ENCODE data around the gene C10orf90.

The C10orf90 gene

DNA sequence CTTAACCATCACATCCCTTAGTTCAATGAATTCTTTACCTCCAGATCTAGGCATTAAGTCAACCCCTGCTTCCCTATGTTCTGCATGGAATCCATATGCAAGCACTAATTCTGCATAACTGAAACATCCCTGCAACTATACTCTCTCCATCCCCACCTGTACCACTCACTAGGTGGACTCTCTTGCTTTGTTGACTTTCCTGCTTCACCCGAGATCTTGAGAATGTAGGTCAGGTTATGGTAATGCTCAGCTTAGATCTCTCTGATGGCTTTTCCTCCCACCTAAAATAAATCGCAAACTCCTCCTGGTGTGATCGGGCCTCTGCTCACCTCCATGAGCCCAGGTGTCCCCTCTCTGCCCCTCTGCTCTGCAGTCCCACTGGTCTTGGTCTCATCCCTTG, 189.8 kb downstream of the C10orf90 start:
- Histone ChIP-seq H3K4me2 (ENCODE audit: low read length) (no peak overlapping the region), H3K4me1 (ENCODE audit: control insufficient read depth, low read length) (no peaks in the 10 kb centered on the region), H3K27me3 (ENCODE audit: control insufficient read depth, low read length) (no peaks in the 10 kb centered on the region), H3K9me2 (replicated peaks; ENCODE audit: control insufficient read depth, low read length) (no peaks in the 10 kb centered on the region), H3K27ac (ENCODE audit: low read depth, low read length) (no peak overlapping the region), H3K79me2 (ENCODE audit: control insufficient read depth, low read length) (no peaks in the 10 kb centered on the region), H3K36me3 (ENCODE audit: control insufficient read depth, low read length) (no peaks in the 10 kb centered on the region), H3K9me3 (ENCODE audit: control insufficient read depth, insufficient read depth, low read length) (no peaks in the 10 kb centered on the region), H3K4me3 (ENCODE audit: low read length) (no peak overlapping the region), H4K20me1 (ENCODE audit: control insufficient read depth, insufficient read depth, low read depth, low read length) (no peaks in the 10 kb centered on the region), H3F3A (ENCODE audit: control insufficient read depth, insufficient read depth) (no peaks in the 10 kb centered on the region)
- TF ChIP-seq, protein P1, sequence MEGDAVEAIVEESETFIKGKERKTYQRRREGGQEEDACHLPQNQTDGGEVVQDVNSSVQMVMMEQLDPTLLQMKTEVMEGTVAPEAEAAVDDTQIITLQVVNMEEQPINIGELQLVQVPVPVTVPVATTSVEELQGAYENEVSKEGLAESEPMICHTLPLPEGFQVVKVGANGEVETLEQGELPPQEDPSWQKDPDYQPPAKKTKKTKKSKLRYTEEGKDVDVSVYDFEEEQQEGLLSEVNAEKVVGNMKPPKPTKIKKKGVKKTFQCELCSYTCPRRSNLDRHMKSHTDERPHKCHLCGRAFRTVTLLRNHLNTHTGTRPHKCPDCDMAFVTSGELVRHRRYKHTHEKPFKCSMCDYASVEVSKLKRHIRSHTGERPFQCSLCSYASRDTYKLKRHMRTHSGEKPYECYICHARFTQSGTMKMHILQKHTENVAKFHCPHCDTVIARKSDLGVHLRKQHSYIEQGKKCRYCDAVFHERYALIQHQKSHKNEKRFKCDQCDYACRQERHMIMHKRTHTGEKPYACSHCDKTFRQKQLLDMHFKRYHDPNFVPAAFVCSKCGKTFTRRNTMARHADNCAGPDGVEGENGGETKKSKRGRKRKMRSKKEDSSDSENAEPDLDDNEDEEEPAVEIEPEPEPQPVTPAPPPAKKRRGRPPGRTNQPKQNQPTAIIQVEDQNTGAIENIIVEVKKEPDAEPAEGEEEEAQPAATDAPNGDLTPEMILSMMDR (IDR thresholded peaks at IDR 0.05; ENCODE audit: low read depth, low read length, poor library complexity, severe bottlenecking), result no peak
- no peak for TF ChIP-seq EZH2phosphoT487 (IDR thresholded peaks at IDR 0.05; ENCODE audit: borderline replicate concordance, low read length)

DNA sequence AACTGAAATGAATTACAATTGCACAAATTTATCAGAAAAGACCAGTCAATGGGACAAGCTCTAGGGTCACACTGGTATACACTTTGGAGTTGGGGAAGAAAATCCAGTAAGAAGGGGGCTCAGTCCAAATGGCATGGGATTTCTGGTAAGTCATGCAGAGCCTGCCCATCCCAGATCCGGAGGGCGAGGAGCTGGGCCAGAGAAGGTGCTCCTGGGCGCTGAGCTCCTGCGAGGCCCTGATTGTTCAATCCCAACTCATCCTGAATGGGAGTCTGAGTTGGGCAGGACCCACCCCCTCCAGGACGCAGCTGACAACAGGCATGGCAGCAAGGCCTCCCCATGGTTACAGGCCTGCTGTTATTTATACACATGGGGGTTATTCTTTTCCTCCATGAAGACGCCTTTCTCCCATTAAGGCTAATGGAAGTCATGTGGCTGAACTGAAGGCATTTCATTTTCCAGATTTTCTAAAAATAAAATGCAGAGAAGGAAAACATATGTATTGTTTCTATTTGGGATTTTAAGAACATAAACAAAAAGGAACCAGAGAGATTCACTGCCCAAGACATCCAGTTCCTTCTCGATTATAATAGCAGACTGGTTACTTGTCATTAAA, 191.1 kb downstream of the C10orf90 start:
- Histone ChIP-seq H3K9me2 (replicated peaks; ENCODE audit: control insufficient read depth, low read length) (no peaks in the 10 kb centered on the region), H3K36me3 (ENCODE audit: control insufficient read depth, low read length) (no peaks in the 10 kb centered on the region), H4K20me1 (ENCODE audit: control insufficient read depth, insufficient read depth, low read depth, low read length) (no peaks in the 10 kb centered on the region), H3K27me3 (ENCODE audit: control insufficient read depth, low read length) (no peaks in the 10 kb centered on the region), H3F3A (ENCODE audit: control insufficient read depth, insufficient read depth) (no peaks in the 10 kb centered on the region), H3K4me2 (ENCODE audit: low read length) (no peak overlapping the region), H3K79me2 (ENCODE audit: control insufficient read depth, low read length) (no peaks in the 10 kb centered on the region), H3K9me3 (ENCODE audit: control insufficient read depth, insufficient read depth, low read length) (no peaks in the 10 kb centered on the region), H3K4me1 (ENCODE audit: control insufficient read depth, low read length) (no peaks in the 10 kb centered on the region), H3K27ac (ENCODE audit: low read depth, low read length) (no peak overlapping the region), H3K4me3 (ENCODE audit: low read length) (no peak overlapping the region)
- TF ChIP-seq EZH2phosphoT487 (IDR thresholded peaks at IDR 0.05; ENCODE audit: borderline replicate concordance, low read length), result no peak
- TF ChIP-seq, protein P1 (IDR thresholded peaks at IDR 0.05; ENCODE audit: low read depth, low read length, poor library complexity, severe bottlenecking), result no peak

DNA sequence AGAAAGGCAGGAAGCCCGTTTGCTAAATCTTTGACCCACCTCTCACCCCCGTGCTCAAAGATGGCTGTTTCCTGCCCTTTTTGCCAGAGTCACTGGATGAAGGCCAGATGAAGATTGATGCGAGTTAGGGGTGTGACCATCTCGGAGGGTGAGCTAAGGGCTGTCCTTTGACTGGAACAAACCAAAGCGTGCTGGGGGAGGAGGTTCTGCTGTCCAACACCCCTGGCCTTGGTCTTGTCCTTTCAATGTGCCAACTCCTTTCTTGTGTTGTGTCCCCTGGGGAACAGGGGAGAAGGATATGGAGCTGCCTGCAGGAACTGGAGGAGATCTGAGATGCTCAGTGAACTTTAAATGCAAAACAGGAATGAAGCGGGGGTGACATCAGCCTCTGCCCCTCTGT, 191.9 kb downstream of the C10orf90 start:
- no peaks in the 10 kb centered on the region for H3K27me3 ChIP-seq (ENCODE audit: control insufficient read depth, low read length)
- no peaks in the 10 kb centered on the region for H3K9me2 ChIP-seq (replicated peaks; ENCODE audit: control insufficient read depth, low read length)
- no peaks in the 10 kb centered on the region for H3K9me3 ChIP-seq (ENCODE audit: control insufficient read depth, insufficient read depth, low read length)
- no peak overlapping the region for H3K4me3 ChIP-seq (ENCODE audit: low read length)
- H4K20me1 ChIP-seq (ENCODE audit: control insufficient read depth, insufficient read depth, low read depth, low read length), result no peaks in the 10 kb centered on the region
- no peak overlapping the region for H3K27ac ChIP-seq (ENCODE audit: low read depth, low read length)
- no peak for TF ChIP-seq EZH2phosphoT487 (IDR thresholded peaks at IDR 0.05; ENCODE audit: borderline replicate concordance, low read length)
- TF ChIP-seq, protein P1 (IDR thresholded peaks at IDR 0.05; ENCODE audit: low read depth, low read length, poor library complexity, severe bottlenecking), result no peak
- no peaks in the 10 kb centered on the region for H3K79me2 ChIP-seq (ENCODE audit: control insufficient read depth, low read length)
- H3F3A ChIP-seq (ENCODE audit: control insufficient read depth, insufficient read depth), result no peaks in the 10 kb centered on the region
- no peaks in the 10 kb centered on the region for H3K36me3 ChIP-seq (ENCODE audit: control insufficient read depth, low read length)
- H3K4me2 ChIP-seq (ENCODE audit: low read length), result no peak overlapping the region
- H3K4me1 ChIP-seq (ENCODE audit: control insufficient read depth, low read length), result no peaks in the 10 kb centered on the region

All from DOHH2 (cell line).